Measurements from ENCODE around the gene DIP2B. TPM values are rescaled to one million over a fixed set of nuclear protein-coding genes. Genes with fewer than 3 reads are reported as not detected.
"Not testable (repeated sequence)": the region's sequence is repeated elsewhere in the genome, so short reads cannot be mapped to it uniquely, and the experiment has no call there.

Gene DIP2B
- total RNA-seq, 1 donor from 2014 or later = 32.3 TPM

GRCh38 chr12:50551866-50552265 is 47.1 kb downstream of the DIP2B start:
- ChIA-PET POLR2A (interaction anchor here (1.1 kb wide), 1 partner anchor 9 kb away, joined by 3 read pairs; no protein-coding TSS in a partner anchor), CTCF (no interaction called here)
- H3K4me1 Mint-ChIP-seq = peaks cover 50% of the 10 kb centered on the region
- ATAC-seq (ENCODE audit: low read depth) (no peak), DNase-seq (no peak)
- H3K4me3 Mint-ChIP-seq = no peak overlapping the region
- intact Hi-C loops (cut with micrococcal nuclease) = no loop called here
- TF ChIP-seq, protein P1, sequence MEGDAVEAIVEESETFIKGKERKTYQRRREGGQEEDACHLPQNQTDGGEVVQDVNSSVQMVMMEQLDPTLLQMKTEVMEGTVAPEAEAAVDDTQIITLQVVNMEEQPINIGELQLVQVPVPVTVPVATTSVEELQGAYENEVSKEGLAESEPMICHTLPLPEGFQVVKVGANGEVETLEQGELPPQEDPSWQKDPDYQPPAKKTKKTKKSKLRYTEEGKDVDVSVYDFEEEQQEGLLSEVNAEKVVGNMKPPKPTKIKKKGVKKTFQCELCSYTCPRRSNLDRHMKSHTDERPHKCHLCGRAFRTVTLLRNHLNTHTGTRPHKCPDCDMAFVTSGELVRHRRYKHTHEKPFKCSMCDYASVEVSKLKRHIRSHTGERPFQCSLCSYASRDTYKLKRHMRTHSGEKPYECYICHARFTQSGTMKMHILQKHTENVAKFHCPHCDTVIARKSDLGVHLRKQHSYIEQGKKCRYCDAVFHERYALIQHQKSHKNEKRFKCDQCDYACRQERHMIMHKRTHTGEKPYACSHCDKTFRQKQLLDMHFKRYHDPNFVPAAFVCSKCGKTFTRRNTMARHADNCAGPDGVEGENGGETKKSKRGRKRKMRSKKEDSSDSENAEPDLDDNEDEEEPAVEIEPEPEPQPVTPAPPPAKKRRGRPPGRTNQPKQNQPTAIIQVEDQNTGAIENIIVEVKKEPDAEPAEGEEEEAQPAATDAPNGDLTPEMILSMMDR (IDR thresholded peaks at IDR 0.05) = no peak
- no peaks in the 10 kb centered on the region for H3K27me3 Mint-ChIP-seq
- peaks cover 27% of the 10 kb centered on the region for H3K36me3 Mint-ChIP-seq (ENCODE audit: low read depth)
- no peak overlapping the region for H3K27ac Mint-ChIP-seq
- no peaks in the 10 kb centered on the region for H3K9me3 Mint-ChIP-seq

GRCh38 chr12:50554651-50555050 is 49.9 kb downstream of the DIP2B start:
- Mint-ChIP-seq H3K4me3 (no peak overlapping the region), H3K36me3 (ENCODE audit: low read depth) (peaks cover 36% of the 10 kb centered on the region), H3K4me1 (peaks cover 62% of the 10 kb centered on the region), H3K27me3 (no peaks in the 10 kb centered on the region), H3K9me3 (no peaks in the 10 kb centered on the region), H3K27ac (no peak overlapping the region)
- ATAC-seq (ENCODE audit: low read depth) = no peak
- ChIA-PET POLR2A (interaction anchor here (0.5 kb wide), 1 partner anchor 35 kb away, joined by 3 read pairs; no protein-coding TSS in a partner anchor), CTCF (no interaction called here)
- DNase-seq = no peak
- TF ChIP-seq, protein P1 (IDR thresholded peaks at IDR 0.05) = no peak
- intact Hi-C loops (cut with micrococcal nuclease) = no loop called here

- intact Hi-C loops (cut with micrococcal nuclease) = no loop called here
- no peak for DNase-seq
- Mint-ChIP-seq H3K9me3 (no peaks in the 10 kb centered on the region), H3K4me1 (peaks cover 56% of the 10 kb centered on the region), H3K27me3 (no peaks in the 10 kb centered on the region), H3K36me3 (ENCODE audit: low read depth) (peaks cover 36% of the 10 kb centered on the region), H3K4me3 (no peak overlapping the region), H3K27ac (peak overlapping the region; percentile 5)
- ChIA-PET POLR2A (no interaction called here), CTCF (no interaction called here)
- no peak for ATAC-seq (ENCODE audit: low read depth)
- TF ChIP-seq, protein P1 (IDR thresholded peaks at IDR 0.05) = no peak
These were observed 50.7 kb downstream of the DIP2B start for GRCh38 chr12:50555471-50555885.

GRCh38 chr12:50556273-50556672 is 51.5 kb downstream of the DIP2B start:
- TF ChIP-seq, protein P1 (IDR thresholded peaks at IDR 0.05) = no peak
- ChIA-PET CTCF (no interaction called here), POLR2A (no interaction called here)
- intact Hi-C loops (cut with micrococcal nuclease) = no loop called here
- Mint-ChIP-seq H3K36me3 (ENCODE audit: low read depth) (peaks cover 36% of the 10 kb centered on the region), H3K27me3 (no peaks in the 10 kb centered on the region), H3K4me3 (no peak overlapping the region), H3K27ac (peak overlapping the region; percentile 35), H3K9me3 (no peaks in the 10 kb centered on the region), H3K4me1 (peaks cover 55% of the 10 kb centered on the region)
- ATAC-seq (ENCODE audit: low read depth) (no peak), DNase-seq (no peak)

- H3K9me3 Mint-ChIP-seq; CTCF ChIA-PET; intact Hi-C loops (cut with micrococcal nuclease); POLR2A ChIA-PET; DNase-seq; H3K27me3 Mint-ChIP-seq; ATAC-seq (ENCODE audit: low read depth); H3K4me3 Mint-ChIP-seq; H3K27ac Mint-ChIP-seq: not testable (repeated sequence)
- H3K4me1 Mint-ChIP-seq = peaks cover 52% of the 10 kb centered on the region
- H3K36me3 Mint-ChIP-seq (ENCODE audit: low read depth) = peaks cover 30% of the 10 kb centered on the region
These were observed 52.0 kb downstream of the DIP2B start for GRCh38 chr12:50556796-50557195.

DNA sequence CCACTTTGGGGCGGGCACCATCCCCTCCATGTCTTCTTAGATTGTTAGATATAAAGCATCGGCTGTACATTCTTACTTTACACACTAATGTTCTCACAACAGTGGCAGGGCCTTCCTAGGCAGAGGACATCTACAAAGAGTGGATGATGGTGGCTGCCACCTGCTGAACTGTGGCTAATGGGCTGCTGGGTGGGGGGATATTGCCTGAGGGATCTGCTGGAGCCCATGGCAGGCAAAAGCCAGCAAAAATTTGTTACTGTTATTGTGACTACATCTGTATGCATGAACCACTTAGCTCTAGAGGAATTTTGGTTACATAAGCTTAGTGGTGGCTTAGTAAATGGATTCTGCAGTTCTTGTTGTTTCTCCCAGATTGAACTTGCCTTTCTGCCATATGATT is 52.6 kb downstream of the DIP2B start:
- intact Hi-C loops (cut with micrococcal nuclease) = no loop called here
- TF ChIP-seq, protein P1 (IDR thresholded peaks at IDR 0.05) = no peak
- H3K27ac Mint-ChIP-seq = no peak overlapping the region
- ATAC-seq (ENCODE audit: low read depth) = no peak
- POLR2A ChIA-PET = no interaction called here
- CTCF ChIA-PET = no interaction called here
- H3K36me3 Mint-ChIP-seq (ENCODE audit: low read depth) = peaks cover 27% of the 10 kb centered on the region
- no peak overlapping the region for H3K4me3 Mint-ChIP-seq
- DNase-seq = no peak
- H3K4me1 Mint-ChIP-seq = peaks cover 53% of the 10 kb centered on the region
- no peaks in the 10 kb centered on the region for H3K9me3 Mint-ChIP-seq
- H3K27me3 Mint-ChIP-seq = no peaks in the 10 kb centered on the region

Measured in activated B cell treated with CpG ODN at 0.5 μM for 24 hours (primary cell).